Measurements from ENCODE around the gene NRAP.

GRCh38 chr10:113552701-113553100, 111.1 kb downstream of the NRAP start, which contains the start of gene HABP2:
- TF ChIP-seq, protein P1, sequence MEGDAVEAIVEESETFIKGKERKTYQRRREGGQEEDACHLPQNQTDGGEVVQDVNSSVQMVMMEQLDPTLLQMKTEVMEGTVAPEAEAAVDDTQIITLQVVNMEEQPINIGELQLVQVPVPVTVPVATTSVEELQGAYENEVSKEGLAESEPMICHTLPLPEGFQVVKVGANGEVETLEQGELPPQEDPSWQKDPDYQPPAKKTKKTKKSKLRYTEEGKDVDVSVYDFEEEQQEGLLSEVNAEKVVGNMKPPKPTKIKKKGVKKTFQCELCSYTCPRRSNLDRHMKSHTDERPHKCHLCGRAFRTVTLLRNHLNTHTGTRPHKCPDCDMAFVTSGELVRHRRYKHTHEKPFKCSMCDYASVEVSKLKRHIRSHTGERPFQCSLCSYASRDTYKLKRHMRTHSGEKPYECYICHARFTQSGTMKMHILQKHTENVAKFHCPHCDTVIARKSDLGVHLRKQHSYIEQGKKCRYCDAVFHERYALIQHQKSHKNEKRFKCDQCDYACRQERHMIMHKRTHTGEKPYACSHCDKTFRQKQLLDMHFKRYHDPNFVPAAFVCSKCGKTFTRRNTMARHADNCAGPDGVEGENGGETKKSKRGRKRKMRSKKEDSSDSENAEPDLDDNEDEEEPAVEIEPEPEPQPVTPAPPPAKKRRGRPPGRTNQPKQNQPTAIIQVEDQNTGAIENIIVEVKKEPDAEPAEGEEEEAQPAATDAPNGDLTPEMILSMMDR (IDR thresholded peaks at IDR 0.05), result no peak
- TF ChIP-seq POLR2A (IDR thresholded peaks at IDR 0.05), result no peak

Measured in thyroid gland (tissue), 4 donors.